AG09309 (cell line): Measurements from ENCODE around the gene GRIN3B.

Experiments used
- DNase-seq: peaks from one replicate; pipeline ENCODE4 v3.0.0-alpha.2; 2010; ENCODE audit warnings: low read depth
- H3K4me3 ChIP-seq: 2 replicates; pipeline ENCODE4 v1.5.1; 2011; ENCODE audit warnings: mild to moderate bottlenecking, low read depth, low read length, moderate library complexity; ENCODE audit not compliant: control insufficient read depth
- TF ChIP-seq, protein P1 (sequence below): IDR thresholded peaks from 2 replicates; pipeline ENCODE4 v1.5.1; 2011; ENCODE audit warnings: mild to moderate bottlenecking, low read depth, low read length, inconsistent platforms; ENCODE audit not compliant: insufficient read depth, control insufficient read depth; ENCODE audit errors: missing control alignments

Gene GRIN3B

DNA sequence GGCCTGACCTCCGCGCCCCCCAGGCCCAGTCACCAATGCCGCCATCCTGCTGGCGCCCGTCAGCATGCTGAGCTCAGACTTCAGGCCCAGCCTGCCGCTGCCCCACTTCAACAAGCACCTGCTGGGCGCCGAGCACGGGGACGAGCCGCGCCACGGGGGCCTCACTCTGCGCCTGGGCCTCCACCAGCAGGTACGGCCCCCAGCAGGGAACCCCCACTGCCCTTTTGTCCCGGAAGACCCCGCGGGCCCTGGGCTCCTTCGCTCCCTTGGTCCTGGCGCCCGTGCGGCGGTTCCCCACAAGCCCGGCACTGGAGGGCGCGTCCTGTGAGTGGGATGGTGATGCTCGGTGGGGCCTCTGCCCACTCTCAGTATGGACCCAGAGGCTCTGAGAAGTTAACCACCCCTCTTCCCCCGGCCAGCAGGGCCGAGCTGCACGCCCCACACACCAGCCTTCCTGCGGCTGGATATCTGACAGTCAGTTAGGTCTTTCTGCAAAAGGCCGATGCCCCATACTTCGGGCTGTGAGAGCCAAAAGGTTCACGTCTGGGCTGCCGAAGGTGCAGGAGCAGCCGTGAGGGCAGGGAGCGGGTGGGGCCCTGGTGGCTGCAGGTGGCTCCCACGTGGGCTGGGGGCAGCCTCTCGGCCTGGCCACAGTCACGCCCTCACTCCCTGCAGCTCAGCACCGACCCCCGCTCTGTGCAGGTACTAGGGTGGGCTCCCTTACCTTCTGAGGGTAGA lies 8.1 kb upstream of the GRIN3B start:
- no peak overlapping the region for H3K4me3 ChIP-seq
- TF ChIP-seq, protein P1, sequence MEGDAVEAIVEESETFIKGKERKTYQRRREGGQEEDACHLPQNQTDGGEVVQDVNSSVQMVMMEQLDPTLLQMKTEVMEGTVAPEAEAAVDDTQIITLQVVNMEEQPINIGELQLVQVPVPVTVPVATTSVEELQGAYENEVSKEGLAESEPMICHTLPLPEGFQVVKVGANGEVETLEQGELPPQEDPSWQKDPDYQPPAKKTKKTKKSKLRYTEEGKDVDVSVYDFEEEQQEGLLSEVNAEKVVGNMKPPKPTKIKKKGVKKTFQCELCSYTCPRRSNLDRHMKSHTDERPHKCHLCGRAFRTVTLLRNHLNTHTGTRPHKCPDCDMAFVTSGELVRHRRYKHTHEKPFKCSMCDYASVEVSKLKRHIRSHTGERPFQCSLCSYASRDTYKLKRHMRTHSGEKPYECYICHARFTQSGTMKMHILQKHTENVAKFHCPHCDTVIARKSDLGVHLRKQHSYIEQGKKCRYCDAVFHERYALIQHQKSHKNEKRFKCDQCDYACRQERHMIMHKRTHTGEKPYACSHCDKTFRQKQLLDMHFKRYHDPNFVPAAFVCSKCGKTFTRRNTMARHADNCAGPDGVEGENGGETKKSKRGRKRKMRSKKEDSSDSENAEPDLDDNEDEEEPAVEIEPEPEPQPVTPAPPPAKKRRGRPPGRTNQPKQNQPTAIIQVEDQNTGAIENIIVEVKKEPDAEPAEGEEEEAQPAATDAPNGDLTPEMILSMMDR, result no peak
- no peak for DNase-seq

DNA sequence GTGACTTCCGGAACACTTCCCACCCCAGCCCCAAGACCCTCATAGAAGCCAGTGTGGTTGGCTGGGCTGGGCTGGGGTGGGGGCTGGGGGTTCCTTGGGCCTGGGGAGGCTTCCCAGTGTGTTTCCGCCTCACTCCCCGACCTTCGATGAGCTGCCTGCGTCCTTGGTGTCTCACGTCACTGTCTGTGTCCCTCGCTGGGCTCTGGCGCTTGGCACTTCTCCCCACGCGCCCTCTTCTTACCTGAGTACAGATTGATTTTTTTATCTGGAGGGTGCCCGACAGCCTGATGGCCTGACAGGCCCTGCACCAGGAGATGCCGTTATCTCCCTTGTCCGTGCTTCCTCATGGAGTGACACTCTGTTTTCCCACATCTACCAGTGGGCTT lies 7.6 kb upstream of the GRIN3B start:
- H3K4me3 ChIP-seq, result no peak overlapping the region
- no peak for DNase-seq
- TF ChIP-seq, protein P1, result no peak

DNA sequence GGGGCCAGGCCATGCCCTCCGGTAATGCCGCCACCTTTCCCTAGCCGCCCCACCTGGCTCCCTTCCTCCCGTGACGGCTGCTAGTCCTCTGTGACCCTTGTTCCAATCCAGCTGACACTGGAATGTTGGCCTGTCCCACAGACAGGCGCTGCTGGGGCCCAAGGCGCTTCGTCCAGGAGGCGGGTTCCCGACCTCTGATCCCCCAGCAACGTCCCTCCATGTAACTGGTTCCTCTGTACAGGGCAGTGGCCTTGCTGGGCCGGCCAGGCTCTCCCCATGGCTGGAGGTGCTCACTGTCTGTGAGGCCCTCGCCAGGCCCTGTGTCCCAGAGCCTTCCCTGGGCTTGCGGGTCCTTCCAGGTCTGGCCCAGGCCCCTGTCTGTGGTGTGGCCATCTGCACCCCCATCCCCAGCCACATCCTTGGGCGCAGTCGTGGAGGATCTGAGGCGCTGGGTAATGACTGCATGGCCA lies 6.8 kb upstream of the GRIN3B start:
- DNase-seq, result no peak
- TF ChIP-seq, protein P1, result no peak
- no peak overlapping the region for H3K4me3 ChIP-seq

DNA sequence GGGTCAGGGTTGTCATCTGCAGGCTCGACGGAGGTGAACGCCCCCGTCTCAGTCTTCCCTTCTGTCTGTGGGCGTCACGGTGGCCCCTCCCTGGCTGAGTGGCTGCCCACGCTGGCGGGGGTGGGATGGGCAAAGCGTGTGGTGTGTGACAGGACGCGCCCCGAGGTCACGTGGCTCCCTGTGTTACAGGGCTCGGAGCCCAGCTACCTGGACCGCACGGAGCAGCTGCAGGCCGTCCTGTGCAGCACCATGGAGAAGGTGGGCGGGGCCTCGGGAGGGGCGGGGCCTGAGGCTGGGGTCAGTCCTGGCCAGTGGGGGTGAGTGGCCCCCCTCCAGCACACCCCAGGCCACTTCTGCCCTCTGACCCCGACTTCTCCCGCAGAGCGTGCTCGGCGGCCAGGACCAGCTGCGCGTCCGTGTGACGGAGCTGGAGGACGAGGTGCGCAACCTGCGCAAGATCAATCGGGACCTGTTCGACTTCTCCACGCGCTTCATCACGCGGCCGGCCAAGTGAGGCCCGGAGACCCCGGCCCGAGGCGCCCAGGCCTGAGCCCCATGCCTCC lies 6.3 kb upstream of the GRIN3B start:
- H3K4me3 ChIP-seq, result no peak overlapping the region
- DNase-seq, result no peak
- TF ChIP-seq, protein P1, result no peak

DNA sequence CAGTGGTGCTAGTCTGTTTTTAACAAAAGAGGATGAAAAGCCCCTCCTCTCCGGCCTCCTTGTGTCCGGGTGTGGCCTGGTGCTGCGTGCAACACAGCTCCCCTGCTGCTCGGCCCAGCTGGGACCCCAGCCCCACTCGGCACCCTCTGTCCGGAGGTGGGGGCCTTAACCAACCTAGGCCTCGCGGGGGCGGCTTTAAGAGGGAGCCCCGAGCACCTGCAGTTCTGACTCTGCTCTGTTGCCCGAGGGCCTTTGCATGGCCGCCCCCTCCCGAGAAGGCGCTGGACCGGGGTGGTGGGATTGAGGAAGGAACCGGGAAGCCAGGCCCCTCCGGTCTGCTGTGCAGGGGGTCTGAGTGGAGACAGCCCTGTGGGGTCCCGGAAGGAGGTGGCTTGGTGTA lies 5.7 kb upstream of the GRIN3B start:
- TF ChIP-seq, protein P1, result no peak
- H3K4me3 ChIP-seq, result no peak overlapping the region
- no peak for DNase-seq

DNA sequence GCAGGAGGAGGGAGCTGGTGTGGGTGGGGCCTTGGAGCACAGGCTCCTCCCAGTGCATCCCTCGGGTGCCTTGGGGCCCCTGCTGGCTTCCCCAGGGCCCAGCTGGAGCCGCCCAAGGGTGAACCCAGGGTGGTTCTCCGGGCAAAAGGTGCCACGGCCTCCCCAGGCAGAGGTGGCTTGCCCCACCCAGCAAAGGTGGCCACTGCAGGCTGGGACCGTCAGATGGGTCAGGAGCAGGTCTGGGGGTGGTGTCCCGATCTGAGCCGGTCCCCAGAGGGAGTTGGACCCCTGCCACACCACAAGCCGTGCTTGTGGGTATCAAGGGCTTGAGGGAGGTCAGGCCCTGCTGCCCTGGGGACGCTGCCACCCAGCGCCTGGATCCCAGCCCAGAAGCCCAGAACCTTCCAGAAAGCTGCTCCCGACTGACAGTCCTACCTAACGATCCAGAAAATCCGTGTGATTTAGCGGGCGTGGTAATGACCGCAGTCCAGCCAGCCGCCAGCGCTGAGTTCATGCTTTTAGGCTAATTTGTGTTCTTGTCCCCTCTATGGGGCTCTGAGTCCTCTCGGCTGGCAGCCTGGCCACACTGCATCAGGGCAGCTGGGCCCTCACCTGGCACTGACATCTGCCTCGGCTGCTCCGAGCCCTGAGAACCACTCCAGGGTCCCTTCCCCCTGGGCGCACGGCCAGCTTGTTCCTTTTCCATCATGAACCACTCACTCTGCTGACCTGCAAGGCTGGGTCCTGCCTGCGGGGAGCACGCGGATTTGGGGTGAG lies 5.0 kb upstream of the GRIN3B start:
- TF ChIP-seq, protein P1, result no peak
- no peak overlapping the region for H3K4me3 ChIP-seq
- no peak for DNase-seq
